Naive thymus-derived CD8-positive, alpha-beta T cell (primary cell): ENCODE results near the gene INPP4A. TPM values are rescaled to one million over a fixed set of nuclear protein-coding genes. Genes with fewer than 3 reads are reported as not detected.

Source experiments
- ATAC-seq, 2 donors: fragments of 150-1000 bp; cut with Tn5 transposase in 1 of 2; sonication (Bioruptor Pico), chemical (Tn5 transposase) in 1 of 2; 1 replicate in 1 of 2; 2 replicates in 1 of 2; pipeline ENCODE4 v1.10.0; 2021; ENCODE audit warnings: mild to moderate bottlenecking in 2 of 2, moderate library complexity in 2 of 2
- POLR2A ChIA-PET: fragments of 350-600 bp; sonication (Branson Sonifier 250); formaldehyde crosslinking; loops from one replicate; lab custom pipeline; 2021; ENCODE audit warnings: antibody characterized with exemption; lab: Charles Lee
- DNase-seq, 10 donors: peaks; one replicate each; pipeline versions ENCODE4 v3.0.0 to v3.0.0-alpha.2; 2020 to 2022
- H3K27ac Mint-ChIP-seq, 10 donors: one replicate each; pipeline ENCODE4 v1.8.0; 2020 to 2022; ENCODE audit warnings: mild to moderate bottlenecking in 10 of 10, mixed read lengths in 10 of 10, moderate library complexity in 4 of 10, inconsistent platforms in 1 of 10
- H3K27me3 Mint-ChIP-seq, 5 donors: one replicate each; pipeline ENCODE4 v1.8.0; 2021 to 2022; ENCODE audit warnings: mixed read lengths in 5 of 5
- H3K36me3 Mint-ChIP-seq, 3 donors: one replicate each; pipeline ENCODE4 v1.8.0; 2020 to 2022; ENCODE audit warnings: mixed read lengths in 3 of 3, mild to moderate bottlenecking in 2 of 3, inconsistent platforms in 1 of 3
- H3K4me1 Mint-ChIP-seq, 4 donors: one replicate each; pipeline ENCODE4 v1.8.0; 2021 to 2022; ENCODE audit warnings: mixed read lengths in 4 of 4
- H3K4me3 Mint-ChIP-seq, 10 donors: one replicate each; pipeline ENCODE4 v1.8.0; 2020 to 2022; ENCODE audit warnings: mild to moderate bottlenecking in 10 of 10, mixed read lengths in 10 of 10, moderate library complexity in 6 of 10, inconsistent platforms in 1 of 10
- H3K9me3 Mint-ChIP-seq, 9 donors: one replicate each; pipeline ENCODE4 v1.8.0; 2020 to 2022; ENCODE audit warnings: mixed read lengths in 9 of 9, mild to moderate bottlenecking in 3 of 9, inconsistent platforms in 1 of 9, moderate library complexity in 1 of 9
- polyA plus RNA-seq, 3 donors: library from polyadenylated mRNA; unstranded; fragments of 300-500 nt; fragmentation: Illumina TruSeq; gene quantifications; one replicate each; pipeline ENCODE4 v1.2.3, GENCODE V29; 2021
- total RNA-seq, 8 experiments: library from RNA in 2 of 8; stranded (reverse) in 2 of 8; gene quantifications; one replicate each; pipeline ENCODE4 v1.2.3 and lab custom pipeline; 2021 to 2026

INPP4A gene
- total and polyA plus RNA-seq, 5 experiments from 2014 or later: 37.7 to 141 (median 64.3) TPM

DNA sequence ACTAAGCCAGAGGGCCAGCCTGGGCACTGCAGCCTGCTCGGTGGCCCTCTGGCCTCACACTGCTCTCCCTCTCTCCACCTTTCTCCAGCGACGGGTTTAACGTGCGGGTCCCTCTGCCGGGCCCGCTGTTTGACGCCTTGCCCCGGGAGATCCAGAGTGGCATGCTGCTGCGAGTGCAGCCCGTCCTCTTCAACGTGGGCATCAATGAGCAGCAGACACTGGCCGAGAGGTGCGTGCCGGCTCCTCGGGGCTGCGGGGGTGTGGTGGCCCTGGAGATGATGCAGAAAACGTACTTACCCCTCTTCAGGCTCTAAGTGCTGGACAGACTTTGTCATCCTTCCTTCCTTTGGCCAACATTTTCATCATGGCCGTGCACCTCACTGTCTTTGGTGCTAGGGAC, 121.3 kb downstream of the INPP4A start:
- Mint-ChIP-seq H3K4me3 (no peak overlapping the region), H3K36me3 (peaks cover 0 to 92% (median 14%) of the 10 kb centered on the region in 3 donors)
- DNase-seq: no peak

GRCh38 chr2:98568161-98568956, 123.7 kb downstream of the INPP4A start:
- Mint-ChIP-seq H3K36me3 (peaks cover 0 to 87% (median 16%) of the 10 kb centered on the region in 3 donors), H3K4me1 (peaks cover 0 to 16% (median 9%) of the 10 kb centered on the region in 4 donors), H3K4me3 (no peak overlapping the region), H3K27me3 (no peaks in the 10 kb centered on the region), H3K9me3 (no peaks in the 10 kb centered on the region), H3K27ac (peak overlapping the region in 4 of 10 donors; percentile 10 to 91 (median 64))
- no peak for ATAC-seq
- no peak for DNase-seq
- POLR2A ChIA-PET: no interaction called here

More for the DNA sequence above, 121.3 kb downstream of the INPP4A start:
- POLR2A ChIA-PET: no interaction called here
- Mint-ChIP-seq H3K27me3 (no peaks in the 10 kb centered on the region), H3K27ac (peak overlapping the region in 9 of 10 donors; percentile 3 to 92 (median 61)), H3K4me1 (peaks cover 0 to 16% (median 11%) of the 10 kb centered on the region in 4 donors), H3K9me3 (no peaks in the 10 kb centered on the region)
- ATAC-seq: no peak

- DNase-seq (peak; percentile 39 to 82 (median 66)), ATAC-seq (peak; percentile 90 to 94)
- peaks cover 0 to 16% (median 9%) of the 10 kb centered on the region in 4 donors for H3K4me1 Mint-ChIP-seq
- H3K36me3 Mint-ChIP-seq: peaks cover 0 to 87% (median 21%) of the 10 kb centered on the region in 3 donors
- H3K27me3 Mint-ChIP-seq: no peaks in the 10 kb centered on the region
- POLR2A ChIA-PET: no interaction called here
- H3K27ac Mint-ChIP-seq: peak overlapping the region in 8 of 10 donors; percentile 20 to 91 (median 54)
- no peak overlapping the region for H3K4me3 Mint-ChIP-seq
- no peaks in the 10 kb centered on the region for H3K9me3 Mint-ChIP-seq
These were observed 124.6 kb downstream of the INPP4A start for GRCh38 chr2:98569197-98569793.

GRCh38 chr2:98569915-98570314, 125.3 kb downstream of the INPP4A start:
- Mint-ChIP-seq H3K4me3 (no peak overlapping the region), H3K4me1 (peaks cover 0 to 16% (median 9%) of the 10 kb centered on the region in 4 donors), H3K9me3 (no peaks in the 10 kb centered on the region), H3K27ac (peak overlapping the region in 9 of 10 donors; percentile 20 to 91 (median 53)), H3K36me3 (peaks cover 0 to 87% (median 21%) of the 10 kb centered on the region in 3 donors), H3K27me3 (no peaks in the 10 kb centered on the region)
- DNase-seq (no peak), ATAC-seq (no peak)
- POLR2A ChIA-PET: no interaction called here

GRCh38 chr2:98570356-98570755, 125.7 kb downstream of the INPP4A start:
- Mint-ChIP-seq H3K36me3 (peaks cover 0 to 87% (median 21%) of the 10 kb centered on the region in 3 donors), H3K27me3 (no peaks in the 10 kb centered on the region), H3K4me3 (no peak overlapping the region), H3K27ac (peak overlapping the region in 8 of 10 donors; percentile 25 to 91 (median 54)), H3K9me3 (no peaks in the 10 kb centered on the region), H3K4me1 (peaks cover 0 to 16% (median 9%) of the 10 kb centered on the region in 4 donors)
- DNase-seq (no peak), ATAC-seq (no peak)
- POLR2A ChIA-PET: no interaction called here

- H3K4me3 Mint-ChIP-seq: no peak overlapping the region
- POLR2A ChIA-PET: no interaction called here
- H3K36me3 Mint-ChIP-seq: peaks cover 0 to 86% (median 19%) of the 10 kb centered on the region in 3 donors
- no peaks in the 10 kb centered on the region for H3K27me3 Mint-ChIP-seq
- no peaks in the 10 kb centered on the region for H3K9me3 Mint-ChIP-seq
- DNase-seq: no peak
- H3K4me1 Mint-ChIP-seq: peaks cover 0 to 13% (median 9%) of the 10 kb centered on the region in 4 donors
- ATAC-seq: no peak
- H3K27ac Mint-ChIP-seq: peak overlapping the region in 3 of 10 donors; percentile 24 to 91 (median 49)
These were observed 126.6 kb downstream of the INPP4A start for GRCh38 chr2:98571121-98571701.

DNA sequence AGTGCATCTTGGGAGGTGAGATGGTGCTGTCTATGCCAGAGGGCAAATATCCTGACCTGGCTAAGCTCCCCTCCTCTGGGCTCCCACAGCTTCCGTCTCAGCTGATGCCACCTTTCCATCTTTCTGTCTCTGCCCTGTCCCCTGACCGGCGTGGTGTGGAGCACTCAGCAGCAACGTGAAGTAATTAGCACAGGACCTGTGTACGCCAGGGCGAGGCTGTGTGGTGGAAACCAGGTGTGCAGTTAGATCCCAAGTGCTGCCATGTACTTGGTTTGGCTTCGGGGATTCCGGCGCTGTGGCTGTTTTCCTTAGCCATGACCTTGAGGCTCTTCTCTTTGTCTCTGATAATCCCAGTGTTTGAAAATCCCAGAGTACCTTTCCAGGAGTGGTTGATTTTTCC, 127.1 kb downstream of the INPP4A start:
- ATAC-seq (no peak), DNase-seq (no peak)
- peaks cover 0 to 86% (median 18%) of the 10 kb centered on the region in 3 donors for H3K36me3 Mint-ChIP-seq
- H3K4me1 Mint-ChIP-seq: peaks cover 0 to 10% (median 7%) of the 10 kb centered on the region in 4 donors
- H3K27me3 Mint-ChIP-seq: no peaks in the 10 kb centered on the region
- H3K27ac Mint-ChIP-seq: peak overlapping the region in 3 of 10 donors; percentile 37 to 72 (median 49)
- no peak overlapping the region for H3K4me3 Mint-ChIP-seq
- no peaks in the 10 kb centered on the region for H3K9me3 Mint-ChIP-seq
- POLR2A ChIA-PET: no interaction called here

DNA sequence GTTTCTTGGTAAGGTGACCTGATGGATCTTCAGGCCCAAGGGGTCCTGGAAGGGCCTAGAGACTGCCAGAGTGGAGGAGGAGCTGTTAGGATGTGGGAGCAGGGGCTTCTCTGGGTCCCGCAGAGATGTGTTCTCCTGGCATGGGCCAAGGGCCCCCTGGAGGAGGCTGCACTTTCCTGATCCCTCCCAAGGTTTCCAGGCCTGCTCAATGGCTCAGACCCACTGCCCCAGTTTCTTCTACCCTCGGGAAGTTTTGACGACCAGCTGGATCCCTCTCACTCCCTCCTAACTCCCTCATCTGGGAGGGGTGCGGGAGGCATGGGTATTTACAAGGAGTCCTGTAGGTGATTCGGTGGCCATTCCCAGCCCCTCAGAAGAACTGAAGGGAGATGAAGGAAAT, 127.6 kb downstream of the INPP4A start:
- no peaks in the 10 kb centered on the region for H3K9me3 Mint-ChIP-seq
- peak overlapping the region in 4 of 10 donors; percentile 9 to 72 (median 48) for H3K27ac Mint-ChIP-seq
- no peak overlapping the region for H3K4me3 Mint-ChIP-seq
- POLR2A ChIA-PET: no interaction called here
- ATAC-seq (no peak), DNase-seq (no peak)
- H3K36me3 Mint-ChIP-seq: peaks cover 0 to 85% (median 14%) of the 10 kb centered on the region in 3 donors
- peaks cover 0 to 10% (median 5%) of the 10 kb centered on the region in 4 donors for H3K4me1 Mint-ChIP-seq
- H3K27me3 Mint-ChIP-seq: no peaks in the 10 kb centered on the region

- H3K9me3 Mint-ChIP-seq: no peaks in the 10 kb centered on the region
- ATAC-seq (no peak), DNase-seq (no peak)
- no peaks in the 10 kb centered on the region for H3K27me3 Mint-ChIP-seq
- H3K4me1 Mint-ChIP-seq: peaks cover 0 to 10% (median 6%) of the 10 kb centered on the region in 4 donors
- H3K27ac Mint-ChIP-seq: peak overlapping the region in 4 of 10 donors; percentile 12 to 62 (median 44)
- H3K4me3 Mint-ChIP-seq: no peak overlapping the region
- peaks cover 0 to 86% (median 17%) of the 10 kb centered on the region in 3 donors for H3K36me3 Mint-ChIP-seq
- POLR2A ChIA-PET: interaction anchor here (0.6 kb wide), 1 partner anchor 12 kb away, joined by 3 read pairs; no protein-coding TSS in a partner anchor
These were observed 128.0 kb downstream of the INPP4A start for GRCh38 chr2:98572676-98573075.

DNA sequence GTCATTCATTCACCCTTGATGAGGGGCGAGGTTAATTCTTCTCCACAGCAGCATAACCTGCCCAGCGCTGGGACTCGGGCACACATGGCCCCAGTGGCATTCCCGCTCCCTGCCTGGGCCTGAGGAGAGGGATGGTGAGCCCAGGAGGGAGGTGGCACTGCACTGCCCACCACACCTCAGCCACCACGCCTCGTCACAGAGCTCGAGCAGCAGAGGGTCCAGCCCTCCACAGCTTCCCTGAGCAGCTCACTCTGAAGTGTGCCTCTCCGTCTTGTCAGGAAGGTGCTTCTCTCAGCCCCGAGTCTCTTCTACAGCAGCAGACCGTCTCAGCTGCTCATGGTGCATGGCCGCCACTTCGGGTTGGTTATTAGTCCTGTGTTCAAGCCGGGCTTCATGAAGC, 128.8 kb downstream of the INPP4A start:
- H3K4me1 Mint-ChIP-seq: peaks cover 0 to 10% (median 6%) of the 10 kb centered on the region in 4 donors
- ATAC-seq (no peak), DNase-seq (no peak)
- POLR2A ChIA-PET: no interaction called here
- H3K4me3 Mint-ChIP-seq: no peak overlapping the region
- peaks cover 0 to 88% (median 22%) of the 10 kb centered on the region in 3 donors for H3K36me3 Mint-ChIP-seq
- no peaks in the 10 kb centered on the region for H3K27me3 Mint-ChIP-seq
- H3K27ac Mint-ChIP-seq: peak overlapping the region in 4 of 10 donors; percentile 33 to 71 (median 54)
- no peaks in the 10 kb centered on the region for H3K9me3 Mint-ChIP-seq

DNA sequence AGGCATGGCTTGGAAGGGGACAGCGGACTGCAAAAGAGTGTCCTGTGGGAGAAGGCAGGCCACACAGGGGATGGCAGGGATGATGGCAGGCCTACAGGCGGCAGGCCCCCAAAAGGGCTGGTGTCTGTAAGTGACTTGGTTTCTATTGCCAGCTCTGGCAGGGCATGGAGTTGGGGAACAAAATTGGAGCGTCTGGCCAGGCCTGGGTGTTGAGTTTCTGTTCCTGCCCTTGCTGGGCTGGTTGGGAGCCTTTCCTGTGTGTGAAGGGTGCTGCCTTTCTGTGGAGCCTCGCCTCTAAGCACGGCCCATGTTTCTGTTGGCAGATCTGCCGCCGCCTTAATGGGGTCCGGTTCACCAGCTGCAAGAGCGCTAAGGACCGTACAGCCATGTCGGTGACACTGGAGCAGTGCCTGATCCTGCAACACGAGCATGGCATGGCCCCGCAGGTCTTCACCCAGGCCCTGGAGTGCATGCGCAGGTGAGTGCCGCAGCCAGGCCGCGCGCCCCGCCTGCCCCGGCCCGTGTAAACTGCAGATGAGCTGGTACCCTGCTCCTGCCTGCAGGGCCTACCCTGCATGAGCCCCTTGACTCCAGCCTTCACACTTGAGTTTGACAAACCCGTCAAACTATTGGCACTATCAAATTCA, 132.1 kb downstream of the INPP4A start:
- ATAC-seq (no peak), DNase-seq (no peak)
- Mint-ChIP-seq H3K4me3 (no peak overlapping the region), H3K4me1 (peaks cover 0 to 1% (median 0%) of the 10 kb centered on the region in 4 donors), H3K27me3 (no peaks in the 10 kb centered on the region), H3K36me3 (peaks cover 0 to 89% (median 21%) of the 10 kb centered on the region in 3 donors), H3K9me3 (no peaks in the 10 kb centered on the region), H3K27ac (peak overlapping the region in 3 of 10 donors; percentile 34 to 80 (median 43))
- POLR2A ChIA-PET: no interaction called here

DNA sequence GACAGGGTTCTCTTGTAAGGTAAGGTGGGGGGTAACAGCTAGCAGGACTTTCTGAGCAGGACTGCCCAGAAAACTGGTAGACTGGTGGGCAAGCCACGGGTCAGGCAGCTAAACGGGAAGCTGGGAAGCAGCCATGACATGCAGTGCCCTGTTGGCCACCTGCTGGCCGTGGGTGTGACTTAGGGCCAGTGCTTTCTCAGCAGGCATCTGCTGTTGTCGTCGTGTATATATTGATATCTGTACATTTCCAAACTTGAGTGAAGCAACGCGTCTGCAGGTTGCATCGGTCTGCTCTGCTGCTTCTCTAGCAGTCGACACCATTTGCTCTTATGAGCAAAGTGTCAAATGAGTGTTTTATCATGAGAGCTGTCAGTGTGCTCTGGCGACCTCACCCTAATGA, 132.7 kb downstream of the INPP4A start:
- H3K36me3 Mint-ChIP-seq: peaks cover 0 to 93% (median 20%) of the 10 kb centered on the region in 3 donors
- no peak for ATAC-seq
- peaks cover 0 to 1% (median 0%) of the 10 kb centered on the region in 4 donors for H3K4me1 Mint-ChIP-seq
- no peaks in the 10 kb centered on the region for H3K9me3 Mint-ChIP-seq
- no peak for DNase-seq
- H3K4me3 Mint-ChIP-seq: no peak overlapping the region
- H3K27ac Mint-ChIP-seq: peak overlapping the region in 2 of 10 donors; percentile 34 to 43
- POLR2A ChIA-PET: no interaction called here
- no peaks in the 10 kb centered on the region for H3K27me3 Mint-ChIP-seq
